Endothelial cell of umbilical vein (primary cell): ENCODE data around the gene RMDN2.

ENCODE experiments used
- EZH2 ChIP-seq: IDR thresholded peaks from 2 replicates; pipeline ENCODE4 v1.6.1; 2012; ENCODE audit warnings: borderline replicate concordance, low read depth, mild to moderate bottlenecking, moderate library complexity, low read length, inconsistent platforms; ENCODE audit not compliant: severe bottlenecking
- FOS ChIP-seq: IDR thresholded peaks from 2 replicates; pipeline ENCODE4 v1.6.1; 2011; ENCODE audit warnings: mild to moderate bottlenecking, low read length, moderate library complexity, borderline replicate concordance; ENCODE audit not compliant: insufficient read depth
- JUN ChIP-seq: IDR thresholded peaks from 2 replicates; pipeline ENCODE4 v1.6.1; 2011; ENCODE audit warnings: borderline replicate concordance, low read depth; ENCODE audit not compliant: insufficient read length, insufficient read depth
- POLR2A ChIP-seq: IDR thresholded peaks from 2 replicates; pipeline ENCODE4 v1.6.1; 2012; ENCODE audit warnings: low read depth, mild to moderate bottlenecking, control low read depth, low read length
- POLR2AphosphoS5 ChIP-seq: IDR thresholded peaks from 2 replicates; pipeline ENCODE4 v1.6.1; 2012; ENCODE audit warnings: low read depth, mild to moderate bottlenecking, control low read depth, low read length, moderate library complexity; ENCODE audit not compliant: insufficient read depth
- TF ChIP-seq, protein P1 (sequence below), 2 donors: IDR thresholded peaks; 1 replicate in 1 of 2; 2 replicates in 1 of 2; pipeline ENCODE4 v1.5.1; 2011; ENCODE audit warnings: low read length in 2 of 2, mild to moderate bottlenecking in 2 of 2, moderate library complexity in 2 of 2, control low read depth in 1 of 2, inconsistent platforms in 1 of 2, low read depth in 1 of 2; ENCODE audit not compliant: insufficient read depth in 1 of 2; ENCODE audit errors: extremely low read depth in 1 of 2
- TF ChIP-seq, protein P2 (sequence below): IDR thresholded peaks from 2 replicates; pipeline ENCODE4 v1.6.1; 2011; ENCODE audit not compliant: insufficient read depth, insufficient read length

DNA sequence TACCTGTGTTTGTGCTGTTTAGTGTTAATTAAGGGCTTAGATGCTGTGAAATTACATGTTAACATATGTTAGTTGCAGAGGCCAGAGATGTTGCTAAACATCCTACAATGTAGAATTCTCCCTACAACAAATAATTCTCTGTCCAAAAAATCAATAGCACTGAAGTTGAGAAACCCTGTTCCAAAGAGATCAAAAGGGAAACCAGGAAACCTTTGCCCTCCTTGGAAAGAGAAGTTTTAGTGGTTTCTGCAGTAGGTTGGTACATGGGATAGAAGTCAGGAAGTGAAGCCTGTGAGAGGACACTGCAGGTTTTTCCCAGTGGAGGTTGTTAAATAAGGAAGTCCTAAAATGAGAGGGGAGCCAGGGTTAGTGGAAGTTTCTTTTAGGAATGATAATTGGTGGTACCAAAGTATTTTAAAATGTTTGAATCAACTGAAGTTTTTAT lies 6.3 kb upstream of the RMDN2 start:
- TF ChIP-seq, protein P1, sequence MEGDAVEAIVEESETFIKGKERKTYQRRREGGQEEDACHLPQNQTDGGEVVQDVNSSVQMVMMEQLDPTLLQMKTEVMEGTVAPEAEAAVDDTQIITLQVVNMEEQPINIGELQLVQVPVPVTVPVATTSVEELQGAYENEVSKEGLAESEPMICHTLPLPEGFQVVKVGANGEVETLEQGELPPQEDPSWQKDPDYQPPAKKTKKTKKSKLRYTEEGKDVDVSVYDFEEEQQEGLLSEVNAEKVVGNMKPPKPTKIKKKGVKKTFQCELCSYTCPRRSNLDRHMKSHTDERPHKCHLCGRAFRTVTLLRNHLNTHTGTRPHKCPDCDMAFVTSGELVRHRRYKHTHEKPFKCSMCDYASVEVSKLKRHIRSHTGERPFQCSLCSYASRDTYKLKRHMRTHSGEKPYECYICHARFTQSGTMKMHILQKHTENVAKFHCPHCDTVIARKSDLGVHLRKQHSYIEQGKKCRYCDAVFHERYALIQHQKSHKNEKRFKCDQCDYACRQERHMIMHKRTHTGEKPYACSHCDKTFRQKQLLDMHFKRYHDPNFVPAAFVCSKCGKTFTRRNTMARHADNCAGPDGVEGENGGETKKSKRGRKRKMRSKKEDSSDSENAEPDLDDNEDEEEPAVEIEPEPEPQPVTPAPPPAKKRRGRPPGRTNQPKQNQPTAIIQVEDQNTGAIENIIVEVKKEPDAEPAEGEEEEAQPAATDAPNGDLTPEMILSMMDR (IDR thresholded peaks at IDR 0.05; ENCODE audit: extremely low read depth in 1 of 2, insufficient read depth in 1 of 2, low read depth in 1 of 2, low read length in 2 of 2), result no peak
- TF ChIP-seq, protein P2, sequence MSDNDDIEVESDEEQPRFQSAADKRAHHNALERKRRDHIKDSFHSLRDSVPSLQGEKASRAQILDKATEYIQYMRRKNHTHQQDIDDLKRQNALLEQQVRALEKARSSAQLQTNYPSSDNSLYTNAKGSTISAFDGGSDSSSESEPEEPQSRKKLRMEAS, result no peak
- no peak for TF ChIP-seq POLR2A
- no peak for TF ChIP-seq FOS
- no peak for TF ChIP-seq POLR2AphosphoS5
- no peak for TF ChIP-seq JUN
- TF ChIP-seq EZH2, result no peak
